Mesothelial cell of epicardium (in vitro differentiated cells): ENCODE data around the gene ROR2. TPM values are rescaled to one million over a fixed set of nuclear protein-coding genes. Genes with fewer than 3 reads are reported as not detected.

Experiments
- DNase-seq, 2 experiments: peaks; one replicate each; pipeline ENCODE4 v3.0.0; 2021; ENCODE audit warnings: low spot score in 2 of 2; ENCODE audit not compliant: unreplicated experiment in 2 of 2
- H3K27ac Mint-ChIP-seq: 2 replicates; pipeline ENCODE4 v1.8.0; 2021; ENCODE audit warnings: mixed read lengths
- H3K27me3 Mint-ChIP-seq: 2 replicates; pipeline ENCODE4 v1.8.0; 2021; ENCODE audit warnings: low read depth, mixed read lengths
- H3K36me3 Mint-ChIP-seq: 2 replicates; pipeline ENCODE4 v1.8.0; 2021; ENCODE audit warnings: mixed read lengths
- H3K4me1 Mint-ChIP-seq: 2 replicates; pipeline ENCODE4 v1.8.0; 2021; ENCODE audit warnings: mixed read lengths
- H3K4me3 Mint-ChIP-seq: 2 replicates; pipeline ENCODE4 v1.8.0; 2021; ENCODE audit warnings: mild to moderate bottlenecking, moderate library complexity, mixed read lengths
- H3K9me3 Mint-ChIP-seq: 2 replicates; pipeline ENCODE4 v1.8.0; 2021; ENCODE audit warnings: mixed read lengths
- total RNA-seq: library from RNA; stranded (reverse); gene quantifications from 3 replicates; pipeline ENCODE4 v1.2.1, GENCODE V29; 2021
- TF ChIP-seq, protein P1 (sequence below): fragments of 200-600 bp; sonication (generic); IDR thresholded peaks from one replicate; pipeline ENCODE4 v1.5.0; 2021; ENCODE audit warnings: antibody characterized with exemption; ENCODE audit not compliant: unreplicated experiment

ROR2 gene
- total RNA-seq, 1 donor from 2014 or later = 41.0 TPM

DNA sequence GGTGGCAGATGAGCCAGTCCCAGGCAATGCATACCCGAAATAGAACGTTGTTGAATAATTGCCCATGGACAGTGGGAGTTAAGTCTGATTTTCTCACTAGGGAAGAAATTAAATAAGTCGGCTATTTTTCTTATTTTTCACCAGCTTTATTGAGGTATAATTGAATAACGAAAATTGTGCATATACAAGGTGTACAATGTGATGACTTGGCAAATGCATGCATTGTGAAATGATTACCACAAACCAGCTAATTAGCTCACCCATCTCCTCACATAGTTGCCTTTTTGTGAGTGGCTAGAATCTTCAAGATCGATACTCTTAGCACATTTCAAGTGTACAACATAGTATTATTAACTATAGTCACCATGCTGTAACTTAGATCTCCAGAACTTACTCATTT is 249.6 kb downstream of the ROR2 start:
- Mint-ChIP-seq H3K4me1 (no peaks in the 10 kb centered on the region), H3K27me3 (no peaks in the 10 kb centered on the region), H3K4me3 (no peak overlapping the region), H3K9me3 (peaks cover 27% of the 10 kb centered on the region), H3K36me3 (peaks cover 7% of the 10 kb centered on the region), H3K27ac (no peak overlapping the region)
- no peak for DNase-seq
- TF ChIP-seq, protein P1, sequence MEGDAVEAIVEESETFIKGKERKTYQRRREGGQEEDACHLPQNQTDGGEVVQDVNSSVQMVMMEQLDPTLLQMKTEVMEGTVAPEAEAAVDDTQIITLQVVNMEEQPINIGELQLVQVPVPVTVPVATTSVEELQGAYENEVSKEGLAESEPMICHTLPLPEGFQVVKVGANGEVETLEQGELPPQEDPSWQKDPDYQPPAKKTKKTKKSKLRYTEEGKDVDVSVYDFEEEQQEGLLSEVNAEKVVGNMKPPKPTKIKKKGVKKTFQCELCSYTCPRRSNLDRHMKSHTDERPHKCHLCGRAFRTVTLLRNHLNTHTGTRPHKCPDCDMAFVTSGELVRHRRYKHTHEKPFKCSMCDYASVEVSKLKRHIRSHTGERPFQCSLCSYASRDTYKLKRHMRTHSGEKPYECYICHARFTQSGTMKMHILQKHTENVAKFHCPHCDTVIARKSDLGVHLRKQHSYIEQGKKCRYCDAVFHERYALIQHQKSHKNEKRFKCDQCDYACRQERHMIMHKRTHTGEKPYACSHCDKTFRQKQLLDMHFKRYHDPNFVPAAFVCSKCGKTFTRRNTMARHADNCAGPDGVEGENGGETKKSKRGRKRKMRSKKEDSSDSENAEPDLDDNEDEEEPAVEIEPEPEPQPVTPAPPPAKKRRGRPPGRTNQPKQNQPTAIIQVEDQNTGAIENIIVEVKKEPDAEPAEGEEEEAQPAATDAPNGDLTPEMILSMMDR = no peak

DNA sequence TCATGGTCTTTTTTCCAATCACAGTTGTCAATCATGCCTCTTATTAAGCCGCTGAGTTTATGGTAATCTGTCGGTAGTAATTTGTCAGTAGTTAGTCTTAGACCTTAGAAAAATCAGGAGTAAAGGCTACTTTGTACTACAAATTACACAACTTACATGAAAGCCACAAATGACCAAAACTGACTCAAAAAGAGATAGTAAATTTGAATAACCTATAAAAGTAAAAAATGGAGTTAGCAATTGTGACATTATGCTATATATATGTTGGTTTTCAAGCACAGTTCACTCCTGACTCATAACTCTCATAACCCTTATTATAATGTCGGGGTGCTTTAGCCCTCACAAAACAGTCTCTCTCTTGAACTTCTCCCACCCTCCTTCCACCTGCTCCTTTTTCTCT is 251.8 kb downstream of the ROR2 start:
- Mint-ChIP-seq H3K4me1 (no peaks in the 10 kb centered on the region), H3K27ac (no peak overlapping the region), H3K36me3 (peaks cover under 1% of the 10 kb centered on the region), H3K4me3 (no peak overlapping the region), H3K27me3 (no peaks in the 10 kb centered on the region), H3K9me3 (peaks cover 16% of the 10 kb centered on the region)
- DNase-seq = no peak
- TF ChIP-seq, protein P1 = no peak

DNA sequence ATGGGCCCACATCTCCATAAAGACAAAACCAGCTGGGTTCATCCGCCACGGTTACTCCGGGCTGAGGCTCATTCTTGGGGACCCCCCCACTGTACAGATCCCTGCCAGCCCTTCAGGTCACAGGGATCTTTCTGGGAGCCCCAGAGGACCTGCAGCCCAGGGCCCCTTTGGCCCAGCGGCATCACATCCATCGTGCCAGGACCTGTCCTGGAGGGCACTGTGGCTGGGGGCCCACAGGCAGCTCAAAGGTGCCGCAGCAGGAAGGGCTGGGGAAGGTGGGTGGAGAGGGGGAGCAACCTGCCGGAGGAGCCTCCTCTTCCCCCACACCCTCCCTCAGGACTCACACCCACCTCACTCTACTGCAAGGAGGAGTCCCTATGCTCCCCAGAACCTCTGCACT is 252.8 kb downstream of the ROR2 start:
- Mint-ChIP-seq H3K27me3 (no peaks in the 10 kb centered on the region), H3K27ac (no peak overlapping the region), H3K4me1 (no peaks in the 10 kb centered on the region), H3K9me3 (peaks cover 5% of the 10 kb centered on the region), H3K4me3 (no peak overlapping the region), H3K36me3 (no peaks in the 10 kb centered on the region)
- TF ChIP-seq, protein P1 = no peak
- DNase-seq = no peak

DNA sequence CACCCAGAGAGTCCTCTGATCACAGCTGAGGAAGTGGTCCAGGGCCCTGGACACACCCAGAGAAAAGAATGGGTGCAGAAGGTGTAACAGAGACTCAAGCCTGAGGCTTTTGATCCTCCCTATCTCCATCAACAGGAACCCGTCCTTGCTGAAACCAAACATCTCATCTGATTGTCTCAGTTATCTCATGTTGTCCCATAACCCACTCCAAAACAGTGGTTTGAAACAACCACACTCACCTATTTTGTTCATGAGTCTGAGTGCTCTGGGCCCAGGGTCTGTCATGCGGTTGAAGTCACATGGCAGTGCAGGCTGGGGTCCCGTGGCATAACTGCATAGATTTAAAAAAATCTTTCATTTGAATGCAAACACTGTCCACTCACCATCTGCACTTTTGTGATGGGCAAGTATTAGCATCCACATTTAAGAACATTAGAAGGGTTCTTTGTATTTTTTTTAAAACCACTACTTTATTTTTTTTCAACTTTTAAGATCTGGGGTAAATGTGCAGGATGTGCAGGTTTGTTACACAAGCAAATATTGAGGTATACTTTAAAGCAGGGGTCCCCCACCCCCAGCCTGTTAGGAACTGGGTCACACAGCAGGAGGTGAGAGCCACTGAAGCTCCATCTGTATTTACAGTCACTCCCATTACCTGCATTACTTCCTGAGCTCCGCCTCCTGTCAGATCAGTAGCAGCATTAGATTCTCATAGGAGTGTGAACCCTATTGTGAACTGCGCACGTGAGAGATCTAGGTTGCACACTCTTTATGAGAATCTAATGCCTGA is 255.8 kb downstream of the ROR2 start:
- TF ChIP-seq, protein P1 = no peak
- H3K27me3 Mint-ChIP-seq = no peaks in the 10 kb centered on the region
- no peak for DNase-seq
- H3K9me3 Mint-ChIP-seq = no peaks in the 10 kb centered on the region
- H3K36me3 Mint-ChIP-seq = no peaks in the 10 kb centered on the region
- H3K4me1 Mint-ChIP-seq = peaks cover 4% of the 10 kb centered on the region
- H3K4me3 Mint-ChIP-seq = no peak overlapping the region
- no peak overlapping the region for H3K27ac Mint-ChIP-seq

DNA sequence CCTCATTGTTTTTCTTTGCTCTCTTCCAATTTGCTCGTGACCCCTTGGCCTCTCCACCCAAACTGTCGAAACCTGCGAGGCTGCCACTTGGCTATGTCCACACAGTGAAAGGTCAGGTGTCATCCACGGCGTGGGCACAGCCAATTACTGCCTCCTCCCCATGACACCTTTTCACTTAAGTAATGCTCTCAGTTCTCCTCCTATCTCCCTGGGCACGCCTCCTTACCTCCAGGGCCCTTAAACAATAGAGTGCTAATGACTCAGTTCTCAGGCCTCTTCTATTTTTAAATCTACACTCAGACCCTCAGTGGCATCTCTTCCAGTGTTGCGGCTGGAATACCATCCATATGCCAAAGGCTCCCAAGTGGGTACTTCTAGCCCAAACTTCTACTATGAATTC is 256.8 kb downstream of the ROR2 start:
- no peak for DNase-seq
- no peaks in the 10 kb centered on the region for H3K27me3 Mint-ChIP-seq
- no peaks in the 10 kb centered on the region for H3K9me3 Mint-ChIP-seq
- H3K36me3 Mint-ChIP-seq = no peaks in the 10 kb centered on the region
- peaks cover 5% of the 10 kb centered on the region for H3K4me1 Mint-ChIP-seq
- TF ChIP-seq, protein P1 = no peak
- H3K4me3 Mint-ChIP-seq = no peak overlapping the region
- H3K27ac Mint-ChIP-seq = no peak overlapping the region
